Cardiac muscle cell (in vitro differentiated cells and primary cell): ENCODE data around the gene JAKMIP1. TPM values are rescaled to one million over a fixed set of nuclear protein-coding genes. Genes with fewer than 3 reads are reported as not detected.

Source experiments
- DNase-seq, 2 donors: peaks; one replicate each; pipeline versions ENCODE4 v3.0.0 to v3.0.0-alpha.2; 2010 to 2017; ENCODE audit warnings: low read depth in 1 of 2, low spot score in 1 of 2
- H3K27ac ChIP-seq: fragments of 200-600 bp; sonication (generic); 2 replicates; pipeline ENCODE4 v1.5.1; 2016
- H3K27me3 ChIP-seq: fragments of 200-600 bp; sonication (generic); 2 replicates; pipeline ENCODE4 v1.6.0; 2016; ENCODE audit warnings: control low read depth
- H3K36me3 ChIP-seq: fragments of 200-600 bp; sonication (generic); 2 replicates; pipeline ENCODE4 v1.5.1; 2016; ENCODE audit warnings: control low read depth
- H3K4me1 ChIP-seq: fragments of 200-600 bp; sonication (generic); 2 replicates; pipeline ENCODE4 v1.8.1; 2017; ENCODE audit warnings: low read depth, mild to moderate bottlenecking, mixed run types
- H3K4me3 ChIP-seq: fragments of 200-600 bp; sonication (generic); 2 replicates; pipeline ENCODE4 v1.5.1; 2016; ENCODE audit warnings: mild to moderate bottlenecking
- H3K9me3 ChIP-seq: fragments of 200-600 bp; sonication (generic); 2 replicates; pipeline ENCODE4 v1.5.1; 2017; ENCODE audit warnings: low read depth, mild to moderate bottlenecking, control low read depth
- polyA plus RNA-seq: library from polyadenylated mRNA; unstranded; fragments of >200 nt; fragmentation: Nextera tagmentation; extraction: Ambion mirVana; gene quantifications from 2 replicates; pipeline ENCODE4 v1.2.1, GENCODE V29; 2016
- total RNA-seq: library from RNA; depleted of rRNA; stranded (reverse); fragments of >200 nt; gene quantifications from 2 replicates; pipeline ENCODE4 v1.2.3, GENCODE V29; 2016
- TF ChIP-seq, protein P1 (sequence below): IDR thresholded peaks from 2 replicates; pipeline ENCODE4 v1.5.1; 2012; ENCODE audit warnings: low read depth, mild to moderate bottlenecking, low read length

Gene JAKMIP1
- total and polyA plus RNA-seq, 2 experiments from 2014 or later, result 0.68 to 1.2 TPM

DNA sequence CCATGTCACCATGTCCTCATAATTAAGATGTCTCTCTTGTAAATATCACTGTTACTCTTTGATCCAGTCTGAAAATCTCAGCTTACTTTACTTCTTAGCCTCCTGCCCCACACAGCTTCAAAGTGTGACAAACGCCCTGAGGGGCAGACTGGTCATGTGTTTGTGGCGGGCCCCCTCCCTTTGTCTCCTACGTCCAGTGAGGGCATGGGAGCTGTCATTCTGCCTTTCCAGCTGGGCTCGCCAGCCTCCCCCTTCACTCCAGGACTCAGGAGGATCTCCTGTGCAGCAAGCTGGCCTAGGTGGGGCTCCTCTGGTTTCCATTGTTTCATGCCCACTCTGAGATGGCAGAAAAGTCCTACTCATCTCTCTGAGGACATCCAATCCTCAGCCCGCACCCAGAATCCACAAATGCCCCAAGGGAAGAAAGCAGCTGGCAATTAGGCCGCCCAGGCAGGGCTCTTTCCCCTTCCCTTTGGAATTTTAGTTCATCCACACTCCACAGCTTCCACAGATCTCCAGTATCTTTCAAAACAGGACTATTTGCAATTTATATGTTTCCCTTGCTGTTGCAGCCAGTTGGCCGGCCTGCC is 95.7 kb downstream of the JAKMIP1 start:
- Histone ChIP-seq H3K27me3 (no peaks in the 10 kb centered on the region), H3K27ac (no peak overlapping the region), H3K36me3 (no peaks in the 10 kb centered on the region), H3K9me3 (no peaks in the 10 kb centered on the region), H3K4me3 (no peak overlapping the region), H3K4me1 (no peaks in the 10 kb centered on the region)
- TF ChIP-seq, protein P1, sequence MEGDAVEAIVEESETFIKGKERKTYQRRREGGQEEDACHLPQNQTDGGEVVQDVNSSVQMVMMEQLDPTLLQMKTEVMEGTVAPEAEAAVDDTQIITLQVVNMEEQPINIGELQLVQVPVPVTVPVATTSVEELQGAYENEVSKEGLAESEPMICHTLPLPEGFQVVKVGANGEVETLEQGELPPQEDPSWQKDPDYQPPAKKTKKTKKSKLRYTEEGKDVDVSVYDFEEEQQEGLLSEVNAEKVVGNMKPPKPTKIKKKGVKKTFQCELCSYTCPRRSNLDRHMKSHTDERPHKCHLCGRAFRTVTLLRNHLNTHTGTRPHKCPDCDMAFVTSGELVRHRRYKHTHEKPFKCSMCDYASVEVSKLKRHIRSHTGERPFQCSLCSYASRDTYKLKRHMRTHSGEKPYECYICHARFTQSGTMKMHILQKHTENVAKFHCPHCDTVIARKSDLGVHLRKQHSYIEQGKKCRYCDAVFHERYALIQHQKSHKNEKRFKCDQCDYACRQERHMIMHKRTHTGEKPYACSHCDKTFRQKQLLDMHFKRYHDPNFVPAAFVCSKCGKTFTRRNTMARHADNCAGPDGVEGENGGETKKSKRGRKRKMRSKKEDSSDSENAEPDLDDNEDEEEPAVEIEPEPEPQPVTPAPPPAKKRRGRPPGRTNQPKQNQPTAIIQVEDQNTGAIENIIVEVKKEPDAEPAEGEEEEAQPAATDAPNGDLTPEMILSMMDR, result no peak
- DNase-seq, result no peak

DNA sequence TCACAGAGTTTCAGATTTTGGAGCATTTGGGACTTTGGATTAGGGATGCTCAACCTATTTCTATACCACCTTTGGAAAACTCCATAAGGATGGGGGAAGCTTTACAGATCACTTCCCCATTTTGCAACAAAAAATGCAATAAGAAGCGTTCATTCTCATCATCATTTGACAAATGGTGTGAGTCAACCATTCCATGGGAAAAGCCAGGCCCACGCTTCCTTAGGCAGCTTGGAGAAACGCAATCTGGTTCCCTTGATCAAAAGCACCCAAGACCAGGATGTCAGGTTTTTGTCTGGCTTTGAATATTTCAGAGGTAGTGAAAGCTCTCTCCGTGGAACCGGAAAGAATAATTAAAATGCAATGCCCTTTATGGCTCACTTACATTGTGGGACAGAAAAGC is 102.8 kb downstream of the JAKMIP1 start:
- Histone ChIP-seq H3K9me3 (no peaks in the 10 kb centered on the region), H3K27ac (no peak overlapping the region), H3K27me3 (no peaks in the 10 kb centered on the region), H3K4me1 (no peaks in the 10 kb centered on the region), H3K36me3 (no peaks in the 10 kb centered on the region), H3K4me3 (no peak overlapping the region)
- no peak for DNase-seq
- TF ChIP-seq, protein P1, result no peak

DNA sequence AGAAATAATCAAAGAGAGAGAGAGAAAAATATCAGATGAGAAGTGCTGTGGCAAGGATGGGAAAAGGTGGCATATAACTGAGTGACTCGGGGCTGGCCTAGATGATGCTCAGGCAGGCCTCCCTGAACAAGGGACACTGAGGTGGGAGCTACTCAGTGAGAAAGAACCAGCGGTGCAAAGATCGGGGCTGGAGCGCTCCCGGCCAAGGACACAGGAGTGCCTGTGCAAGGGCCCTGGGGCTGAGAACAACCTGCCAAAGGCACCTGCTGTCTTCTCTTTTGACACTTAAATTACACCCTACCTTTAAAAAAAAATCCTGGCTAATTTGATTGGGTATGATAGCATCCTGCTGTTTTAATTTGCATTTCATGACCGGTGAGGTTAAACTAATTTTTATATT is 104.5 kb downstream of the JAKMIP1 start:
- TF ChIP-seq, protein P1, result no peak
- H3K27me3 ChIP-seq, result no peaks in the 10 kb centered on the region
- no peaks in the 10 kb centered on the region for H3K36me3 ChIP-seq
- H3K4me1 ChIP-seq, result no peaks in the 10 kb centered on the region
- DNase-seq, result no peak
- no peak overlapping the region for H3K27ac ChIP-seq
- no peak overlapping the region for H3K4me3 ChIP-seq
- no peaks in the 10 kb centered on the region for H3K9me3 ChIP-seq

DNA sequence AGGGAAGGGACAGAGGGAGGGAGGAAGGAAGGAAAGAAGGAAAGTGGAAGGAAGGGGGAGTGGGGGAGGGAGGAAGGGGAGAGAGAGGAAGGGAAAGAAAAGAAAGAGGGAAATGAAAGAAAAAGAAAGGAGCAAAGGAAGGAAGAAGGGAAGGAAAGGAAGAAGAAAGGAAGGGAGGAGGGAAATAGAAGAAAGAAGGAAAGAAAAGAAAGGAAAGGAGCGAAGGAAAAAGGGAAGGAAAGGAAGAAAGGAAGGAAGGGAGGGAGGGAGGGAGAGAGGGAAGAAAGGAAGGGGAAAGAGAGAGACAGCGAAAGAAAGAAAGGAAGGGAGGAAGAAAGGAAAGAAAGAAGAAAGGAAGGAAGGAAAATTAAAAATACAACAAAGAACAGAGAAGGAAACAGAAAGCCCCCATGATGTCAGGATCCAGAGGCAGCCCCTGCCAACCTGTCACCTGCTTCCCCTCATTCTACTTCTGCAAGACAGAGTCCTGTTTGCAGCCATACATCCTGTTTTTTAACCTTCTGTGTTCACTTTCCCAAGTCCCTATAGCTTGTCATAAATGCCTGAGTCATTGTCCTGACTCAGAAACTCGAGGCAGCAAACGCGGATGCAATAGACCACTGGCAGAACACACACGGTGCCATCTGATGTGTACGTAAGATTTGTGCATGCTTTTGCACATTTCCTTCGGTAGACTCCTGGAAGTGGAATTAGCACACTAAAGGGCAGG is 105.2 kb downstream of the JAKMIP1 start:
- no peak overlapping the region for H3K27ac ChIP-seq
- no peaks in the 10 kb centered on the region for H3K36me3 ChIP-seq
- DNase-seq, result peak in 1 of 2 donors; percentile 6
- TF ChIP-seq, protein P1, result no peak
- H3K27me3 ChIP-seq, result no peaks in the 10 kb centered on the region
- H3K4me1 ChIP-seq, result no peaks in the 10 kb centered on the region
- H3K4me3 ChIP-seq, result no peak overlapping the region
- no peaks in the 10 kb centered on the region for H3K9me3 ChIP-seq

DNA sequence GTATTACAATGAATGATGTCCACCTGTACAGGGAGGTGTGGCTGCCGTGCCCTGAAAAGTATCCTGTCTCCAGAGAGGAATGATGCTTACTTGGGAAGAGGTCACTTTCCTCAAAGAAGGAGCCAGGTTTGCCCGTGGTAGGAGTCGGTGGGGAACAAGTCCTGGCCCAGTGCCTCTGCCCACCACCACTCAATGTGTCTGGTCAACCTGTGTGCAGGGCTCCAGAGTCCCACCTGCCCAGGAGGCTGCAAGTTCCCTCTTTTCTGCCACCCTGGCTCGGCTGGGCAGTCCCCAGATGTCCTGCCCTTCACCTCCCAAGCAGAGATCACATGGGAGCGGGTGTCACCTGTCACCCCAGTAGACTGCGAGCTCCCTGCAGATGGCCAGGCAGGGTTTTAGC is 106.7 kb downstream of the JAKMIP1 start:
- H3K27me3 ChIP-seq, result no peaks in the 10 kb centered on the region
- no peak overlapping the region for H3K27ac ChIP-seq
- no peak overlapping the region for H3K4me3 ChIP-seq
- H3K4me1 ChIP-seq, result no peaks in the 10 kb centered on the region
- no peaks in the 10 kb centered on the region for H3K36me3 ChIP-seq
- DNase-seq, result no peak
- TF ChIP-seq, protein P1, result no peak
- no peaks in the 10 kb centered on the region for H3K9me3 ChIP-seq
